Islet precursor cell (in vitro differentiated cells): ENCODE measurements around the gene DHX38.

Source experiments
- DNase-seq: peaks from one replicate; pipeline ENCODE4 v3.0.0-alpha.2; 2018

Gene DHX38

DNA sequence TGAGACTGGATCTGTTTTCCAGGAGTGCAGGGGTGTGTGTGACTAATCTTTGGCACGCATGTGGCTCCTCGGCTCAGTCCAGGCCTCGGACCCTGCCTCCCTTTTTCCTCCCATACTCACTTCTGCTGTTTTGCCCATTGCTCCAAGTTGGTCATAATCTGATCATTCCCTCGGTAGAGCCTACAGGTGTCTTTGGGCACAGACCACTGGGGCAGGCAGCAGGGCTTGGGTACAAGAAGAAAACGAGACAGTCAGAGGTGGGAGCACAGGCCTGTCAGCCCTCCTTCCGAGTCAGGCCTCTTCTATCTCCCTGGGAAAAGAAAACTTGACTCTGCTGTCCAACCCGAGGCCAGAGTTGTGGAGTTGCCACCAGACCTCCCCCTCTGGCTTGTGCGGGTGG lies 29.8 kb downstream of the DHX38 start:
- no peak for DNase-seq

GRCh38 chr16:72124148-72124547 lies 30.5 kb downstream of the DHX38 start:
- no peak for DNase-seq

GRCh38 chr16:72124761-72125634 lies 31.4 kb downstream of the DHX38 start:
- DNase-seq, result peak; percentile 88

DNA sequence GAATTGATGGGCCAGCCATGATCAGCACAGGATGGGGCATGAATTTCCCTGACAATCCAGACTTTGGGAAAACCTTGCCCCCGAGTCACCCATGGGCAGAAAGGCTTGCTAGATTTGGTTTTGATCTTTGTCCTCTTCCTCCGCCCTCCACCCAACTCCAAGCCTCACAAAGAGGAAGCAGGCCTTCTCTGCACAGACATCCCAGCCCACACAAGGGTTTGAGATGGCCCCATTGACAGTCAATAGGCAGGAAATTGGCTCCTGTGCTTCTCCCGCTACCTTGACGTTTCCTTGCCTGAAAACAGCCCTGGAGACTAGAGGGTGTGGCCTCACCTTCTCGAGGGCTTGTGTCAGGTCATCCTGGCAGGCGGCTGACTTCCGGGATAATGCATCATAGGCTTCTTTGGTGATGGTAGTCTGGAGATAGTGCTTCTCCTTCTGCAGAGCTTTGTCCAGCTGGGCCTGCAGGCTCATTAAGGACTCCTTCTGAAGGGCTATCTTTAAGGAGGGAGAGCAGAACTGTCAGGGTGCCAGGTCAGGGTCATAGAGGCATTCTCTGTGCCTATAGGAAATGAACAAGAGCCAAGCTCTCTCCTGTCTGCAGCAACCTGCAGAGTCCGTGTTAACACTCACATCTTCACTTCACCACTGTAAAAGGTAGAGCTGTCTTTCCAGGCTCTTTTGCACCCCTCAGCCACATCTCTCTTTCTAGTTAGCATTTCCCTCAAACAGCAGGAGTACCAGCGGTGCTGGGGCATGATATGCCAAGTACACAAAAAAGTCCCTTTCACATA lies 32.2 kb downstream of the DHX38 start:
- no peak for DNase-seq

DNA sequence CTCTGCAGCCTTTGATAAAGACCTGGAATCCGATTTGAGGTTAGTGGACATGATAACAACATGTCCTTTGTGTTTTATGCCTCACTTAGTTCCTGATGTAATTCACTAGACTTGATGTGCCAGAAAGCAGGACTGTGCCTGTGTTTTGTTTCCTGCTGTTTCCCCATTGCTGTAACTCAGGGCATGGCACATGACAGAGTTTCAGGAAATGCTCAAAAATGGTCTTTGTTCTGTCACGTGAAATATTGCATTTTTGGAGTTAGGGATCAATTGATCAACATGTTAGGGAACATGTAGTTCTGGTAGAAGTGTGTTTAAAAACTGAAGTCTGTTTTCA lies 32.8 kb downstream of the DHX38 start:
- no peak for DNase-seq

DNA sequence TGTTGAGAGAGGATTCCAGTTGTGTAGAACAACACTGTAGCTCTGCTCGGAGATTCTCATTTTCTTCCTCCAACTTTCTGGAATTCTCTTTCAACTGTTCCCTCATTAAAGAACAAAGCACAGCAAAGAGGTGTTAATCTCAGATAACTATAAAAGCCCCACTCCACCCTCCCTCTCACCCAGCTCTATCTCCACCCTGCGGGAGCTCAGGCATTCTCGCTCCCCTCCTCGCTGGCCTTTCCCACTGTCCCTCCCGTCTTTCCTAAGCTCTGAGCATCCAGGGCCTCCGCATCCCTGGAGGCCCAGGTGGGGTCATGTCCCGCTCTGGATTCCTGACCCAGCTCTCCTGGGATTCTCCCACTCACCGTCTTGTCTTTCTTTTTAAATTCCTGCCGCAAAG lies 35.1 kb downstream of the DHX38 start:
- DNase-seq, result no peak

DNA sequence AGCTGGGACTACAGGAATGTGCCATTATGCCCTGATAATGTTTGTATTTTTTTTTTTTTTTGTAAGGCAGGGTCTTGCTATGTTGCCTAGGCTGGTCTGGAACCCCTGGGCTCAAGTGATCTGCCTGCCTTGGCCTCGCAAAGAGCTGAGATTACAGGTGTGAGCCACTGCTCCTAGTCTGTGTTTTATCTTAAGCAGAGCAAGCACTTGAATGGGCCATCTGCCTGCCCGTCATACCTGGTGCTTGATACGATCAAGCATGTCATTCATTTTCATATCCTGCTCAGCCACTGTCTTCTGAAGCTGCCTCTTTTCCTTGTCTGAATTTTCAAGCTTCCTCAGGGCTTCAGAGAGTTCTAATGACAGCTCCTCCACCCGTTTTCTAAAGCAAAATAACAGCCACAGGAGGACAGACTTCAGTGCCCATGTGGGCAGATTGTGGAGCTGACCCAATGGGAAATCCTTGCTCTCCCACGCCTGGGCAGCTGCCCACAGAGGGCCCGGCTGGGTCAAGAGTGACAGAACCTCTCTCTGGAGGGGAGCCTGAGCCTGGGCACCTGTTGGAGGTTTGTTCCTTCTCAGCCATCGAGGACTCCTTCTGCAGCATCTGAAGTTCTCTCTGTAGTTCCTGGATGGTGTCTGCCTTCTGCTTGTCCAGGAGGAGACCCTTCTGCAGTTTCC lies 36.5 kb downstream of the DHX38 start:
- DNase-seq, result no peak

GRCh38 chr16:72131036-72131435 lies 37.4 kb downstream of the DHX38 start:
- no peak for DNase-seq

DNA sequence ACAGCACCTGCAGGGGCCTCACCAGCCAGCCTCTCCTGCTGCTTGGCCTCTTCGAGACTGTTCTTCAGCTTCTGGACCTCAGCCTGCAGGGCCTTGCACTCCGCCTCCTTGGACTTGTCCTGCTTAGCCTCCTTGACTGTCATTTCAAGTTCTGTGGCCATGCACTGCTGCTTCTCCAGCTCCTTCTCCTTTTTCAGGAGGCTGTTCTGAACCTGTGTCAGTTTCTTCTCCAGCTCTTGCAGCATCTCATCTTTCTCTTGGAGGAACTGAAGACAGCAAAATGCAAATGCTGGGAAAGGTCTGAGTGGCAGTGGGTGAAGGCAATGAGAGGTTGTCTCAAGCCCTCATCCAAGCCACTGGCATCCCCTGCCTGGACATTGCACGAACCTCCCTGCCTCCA lies 39.1 kb downstream of the DHX38 start:
- no peak for DNase-seq

GRCh38 chr16:72134507-72134906 lies 40.9 kb downstream of the DHX38 start:
- no peak for DNase-seq

DNA sequence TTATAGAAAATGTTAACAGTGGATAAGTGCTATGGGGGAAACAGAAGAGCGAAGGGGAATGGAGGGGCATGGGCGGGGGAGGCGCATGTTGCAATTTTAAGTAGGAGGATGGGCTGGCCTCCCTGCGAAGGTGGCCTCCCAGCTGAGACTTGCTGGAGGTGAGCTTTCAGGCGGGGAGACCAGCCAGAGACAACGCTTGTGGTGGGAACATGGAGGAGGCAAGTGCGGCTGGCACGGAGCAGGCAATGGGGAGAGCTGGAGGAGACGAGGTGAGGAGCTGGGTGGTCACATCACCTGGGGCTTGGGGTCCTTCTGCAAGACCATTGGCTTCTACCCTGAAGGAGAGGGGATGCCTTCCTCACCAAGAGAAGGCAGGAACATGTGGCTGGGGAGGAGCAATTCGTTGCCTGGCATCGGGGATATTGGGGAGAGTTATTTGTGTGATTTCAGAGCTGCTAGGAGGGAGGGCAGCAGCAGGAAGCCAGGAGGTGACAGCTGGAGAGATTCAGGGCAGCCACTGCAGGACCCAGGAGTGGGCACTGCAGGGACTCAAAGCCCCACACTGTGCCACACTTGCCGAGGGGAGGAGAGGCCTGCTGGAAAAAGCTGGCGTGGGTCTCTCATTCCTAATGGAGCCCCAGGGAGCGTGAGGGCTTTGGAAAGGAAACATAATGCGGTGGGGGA lies 43.9 kb downstream of the DHX38 start:
- no peak for DNase-seq

DNA sequence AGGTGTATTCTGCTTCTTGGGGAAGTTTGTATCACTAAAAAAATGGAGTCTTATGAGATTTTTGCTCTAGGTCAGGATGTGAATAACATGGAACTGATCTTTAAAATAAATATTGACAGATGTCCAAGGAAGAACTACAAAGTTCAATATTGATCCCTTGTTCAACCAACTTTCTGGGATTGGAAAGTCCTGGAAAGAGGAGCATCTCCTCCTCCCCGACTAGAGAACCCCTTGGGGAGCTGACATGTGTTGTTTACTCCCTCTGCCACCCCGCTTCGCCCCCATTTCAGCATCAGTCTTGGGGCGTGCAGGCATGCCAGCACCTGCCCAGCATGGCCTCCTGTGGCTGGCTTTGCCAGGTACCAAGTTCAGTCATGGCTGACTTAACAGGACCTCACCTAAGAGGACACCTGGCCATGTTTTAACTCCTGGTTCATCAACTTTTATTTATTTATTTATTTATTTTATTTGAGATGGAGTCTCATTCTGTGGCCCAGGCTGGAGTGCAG lies 44.5 kb downstream of the DHX38 start:
- no peak for DNase-seq

DNA sequence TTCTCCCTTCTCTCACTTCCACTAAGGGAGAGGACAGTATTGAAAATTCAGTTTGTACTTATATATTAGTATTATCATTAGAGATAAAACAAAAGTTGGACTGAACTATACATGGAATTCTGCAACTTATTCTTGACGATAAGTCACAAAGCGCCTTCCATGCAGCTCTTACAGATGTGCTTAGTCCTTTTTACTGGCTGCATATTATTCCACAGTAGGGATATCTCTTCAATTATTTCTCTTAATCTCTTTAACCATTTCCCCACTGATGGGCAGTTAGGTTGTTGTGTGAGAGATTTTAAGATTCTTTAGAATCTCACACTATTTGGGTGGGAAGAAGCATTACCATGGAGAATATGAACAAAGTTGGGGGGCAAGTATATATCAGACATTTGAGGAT lies 46.3 kb downstream of the DHX38 start:
- no peak for DNase-seq

DNA sequence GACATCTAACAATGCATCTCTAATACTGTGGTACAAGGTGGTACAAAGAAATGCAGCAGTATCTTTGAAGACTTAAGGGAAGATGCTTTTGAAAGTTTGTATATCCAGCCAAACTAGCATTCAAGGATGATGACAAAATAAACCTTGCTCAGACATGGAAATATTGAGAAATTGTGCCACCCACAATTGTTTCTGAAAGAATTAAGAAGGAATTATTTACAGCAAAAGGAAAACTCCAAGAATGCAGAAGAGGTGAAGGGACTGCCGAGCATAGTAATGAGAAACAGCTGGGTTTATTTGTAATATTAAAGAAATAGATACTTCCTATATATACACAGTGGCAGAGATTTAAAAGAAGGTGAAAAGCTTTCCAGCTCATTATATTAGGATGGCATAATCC lies 48.8 kb downstream of the DHX38 start:
- no peak for DNase-seq

GRCh38 chr16:72149676-72150464 lies 56.2 kb downstream of the DHX38 start:
- DNase-seq, result no peak

DNA sequence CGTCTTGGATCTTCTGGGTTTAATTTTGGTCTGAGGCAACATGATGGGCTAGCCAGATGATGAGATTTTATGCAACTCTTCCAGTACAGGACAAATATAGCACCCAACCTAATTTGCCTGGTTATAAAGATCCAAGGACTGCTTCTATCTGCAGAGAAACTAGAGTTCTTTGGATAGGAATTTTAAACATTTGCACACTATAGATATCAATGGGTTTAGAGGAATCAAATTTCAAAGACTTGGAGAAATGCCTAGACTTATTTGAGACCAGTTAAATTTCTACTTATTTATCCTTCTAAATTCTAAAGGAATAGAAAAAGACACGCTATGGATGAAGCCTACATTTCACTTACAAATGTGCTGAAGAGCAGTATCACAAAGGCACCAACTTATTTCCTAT lies 65.7 kb downstream of the DHX38 start:
- DNase-seq, result no peak

- no peak for DNase-seq
These were observed 66.2 kb downstream of the DHX38 start for GRCh38 chr16:72159801-72160200.

DNA sequence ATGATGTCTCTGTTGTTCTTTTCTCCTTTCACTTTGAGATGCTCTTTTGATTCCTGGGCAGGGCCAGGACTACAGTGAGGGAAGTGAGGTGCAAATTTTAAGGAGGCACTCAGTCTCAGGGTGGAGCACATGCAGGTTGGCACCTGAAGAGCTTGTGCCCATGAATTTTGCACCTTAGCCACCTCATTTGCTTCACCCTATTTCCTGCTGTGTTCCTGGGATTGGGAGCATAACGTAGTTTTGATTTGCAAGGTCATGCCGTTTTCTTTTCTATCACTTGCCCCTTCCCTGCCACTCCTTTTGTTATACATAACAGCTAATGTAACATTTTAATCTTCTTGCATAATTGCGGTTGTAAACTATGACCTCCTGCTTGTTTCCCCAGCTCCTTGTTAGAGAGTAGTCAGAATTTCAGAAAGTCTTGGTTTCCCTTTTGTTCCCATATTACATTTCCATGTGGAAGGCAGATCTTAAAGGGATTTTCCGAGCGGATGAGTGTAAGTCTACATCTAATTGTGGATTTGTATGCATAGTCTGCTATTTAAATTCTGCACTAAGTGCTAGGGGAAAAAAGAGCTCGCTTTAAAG lies 68.6 kb downstream of the DHX38 start:
- DNase-seq, result no peak
